HUDEP-2 (cell line): ENCODE data around the gene MRAS.

Experiments used
- DNase-seq, 76 experiments: peaks; one replicate each; lab custom pipeline; 2025; ENCODE audit not compliant: unreplicated experiment in 76 of 76; lab: John Stamatoyannopoulos, UW

The MRAS gene

DNA sequence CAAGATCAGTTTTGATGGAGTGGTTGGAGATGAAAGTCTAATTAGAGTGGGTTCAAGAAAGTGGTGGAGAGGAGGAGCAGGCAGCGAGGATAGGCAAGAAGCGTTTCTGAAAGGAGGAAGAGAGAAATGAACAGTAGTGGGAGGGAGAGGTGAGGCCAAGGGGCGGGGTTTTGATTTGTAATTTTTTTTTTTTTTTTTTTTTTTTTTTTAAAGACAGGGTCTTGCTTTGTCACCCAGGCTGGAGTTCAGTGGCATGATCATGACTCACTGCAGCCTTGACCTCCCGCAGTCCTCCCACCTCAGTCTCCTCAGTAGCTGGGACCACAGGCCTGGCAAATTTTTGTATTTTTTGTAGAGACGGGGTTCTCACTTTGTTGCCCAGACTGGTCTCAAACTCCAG is 36.6 kb downstream of the MRAS start:
- DNase-seq: no peak

DNA sequence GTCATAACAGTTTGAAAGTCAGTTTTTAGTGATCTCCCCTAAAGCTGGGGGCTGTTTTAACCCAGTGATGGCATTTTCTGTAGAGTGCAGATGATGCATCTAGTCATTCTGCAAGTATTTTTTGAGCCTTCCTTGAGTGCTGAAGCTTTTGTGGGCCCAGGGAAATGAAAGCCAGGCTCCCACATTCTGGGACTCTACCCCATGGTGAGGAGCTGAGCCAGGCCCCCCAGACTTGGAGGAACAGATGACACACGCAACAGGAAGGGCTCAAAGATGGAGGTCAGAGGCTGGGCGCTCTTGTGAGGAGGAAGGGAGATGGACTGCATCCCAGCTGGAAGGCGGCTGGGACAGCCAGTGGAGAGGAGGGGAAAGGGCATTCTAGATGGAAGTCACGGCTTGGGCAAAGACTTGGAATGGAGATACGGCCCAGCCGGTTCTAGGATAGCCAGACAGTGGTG is 40.8 kb downstream of the MRAS start:
- no peak for DNase-seq

- DNase-seq: no peak
Observed at GRCh38 chr3:138389841-138390581, 41.6 kb downstream of the MRAS start.

DNA sequence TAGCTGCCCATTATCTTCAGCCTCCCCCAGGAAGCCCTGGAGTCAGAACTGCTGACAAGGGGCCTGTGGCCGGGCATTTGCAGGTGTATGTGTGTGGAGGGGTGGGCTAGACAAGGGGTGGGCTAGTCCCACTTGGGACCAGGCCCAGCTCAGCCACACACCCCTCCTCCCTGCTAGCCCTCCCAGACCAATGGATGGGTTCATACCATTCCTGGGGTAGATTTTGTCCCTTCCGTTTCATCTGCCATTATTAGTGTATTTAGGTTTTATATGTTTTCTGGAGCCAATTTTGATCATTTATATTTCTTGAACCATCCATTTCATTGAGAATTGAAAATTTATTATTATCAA is 42.2 kb downstream of the MRAS start:
- DNase-seq: no peak

DNA sequence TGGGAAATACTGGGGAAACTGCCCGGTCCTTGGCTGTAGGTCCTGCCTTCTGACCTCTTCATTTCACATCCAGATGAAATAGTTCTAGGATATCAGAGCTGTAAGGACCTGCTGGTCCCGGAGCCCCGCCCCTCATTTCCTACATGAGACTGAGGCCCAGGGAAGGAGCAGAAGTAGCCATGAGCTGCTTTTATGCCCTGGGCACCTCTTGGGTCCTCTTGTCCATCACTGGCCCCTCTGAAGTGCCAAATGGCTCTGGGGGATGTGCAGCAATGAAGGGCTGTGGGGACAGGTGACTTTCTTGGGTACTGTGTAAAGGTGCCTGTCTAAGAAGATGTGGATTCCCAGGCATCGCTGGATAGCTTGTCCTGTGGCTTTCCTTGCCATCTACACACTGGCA is 45.8 kb downstream of the MRAS start:
- DNase-seq: no peak

- no peak for DNase-seq
Observed at GRCh38 chr3:138394686-138395085, 46.3 kb downstream of the MRAS start.

DNA sequence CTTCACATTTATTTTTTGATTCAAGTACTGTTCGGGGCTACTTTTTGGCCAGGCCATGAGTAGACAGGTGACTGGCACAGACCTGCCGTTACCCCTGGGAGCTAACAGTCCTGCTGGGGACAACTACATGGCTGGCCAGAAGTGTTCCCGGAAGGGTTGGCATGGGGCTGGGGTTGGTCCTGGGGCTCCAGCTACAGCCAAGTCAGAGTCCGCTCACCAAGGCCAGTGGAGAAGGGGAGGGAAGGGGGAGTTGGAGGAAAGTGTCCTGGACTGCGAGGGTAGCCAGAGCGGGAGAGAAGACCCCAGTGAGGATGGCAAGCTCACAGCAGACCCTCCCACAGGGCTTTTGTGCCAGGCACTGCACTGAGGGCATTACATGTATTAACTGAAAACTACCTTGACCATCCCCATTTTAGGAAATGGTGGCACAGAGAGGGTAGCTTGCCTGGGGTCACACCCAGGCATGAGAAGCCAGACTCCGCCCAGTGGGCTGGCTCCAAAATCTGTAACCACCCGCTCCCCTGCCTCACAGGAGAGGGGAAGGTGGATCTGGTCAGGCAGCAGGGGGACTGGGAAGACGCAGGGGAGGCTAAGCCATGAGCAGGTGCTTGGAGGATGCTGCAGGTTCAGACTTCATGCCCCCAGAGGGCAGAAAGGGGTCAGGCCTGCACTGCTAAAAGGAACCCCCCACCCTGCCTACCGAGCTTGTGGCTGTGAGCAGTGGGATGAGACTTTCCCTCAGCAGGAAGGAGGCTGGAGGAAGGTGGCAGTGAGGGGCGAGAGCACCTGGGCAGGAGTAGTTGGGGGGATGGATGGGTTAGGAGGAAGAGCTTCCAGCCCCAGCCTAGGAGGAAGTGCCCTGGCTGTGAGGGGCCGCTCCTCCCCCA is 47.7 kb downstream of the MRAS start:
- no peak for DNase-seq

- DNase-seq: no peak
Observed at GRCh38 chr3:138396752-138397410, 48.5 kb downstream of the MRAS start.

- DNase-seq: peak in 2 of 76 experiments; percentile 3
Observed at GRCh38 chr3:138397983-138398382, 49.6 kb downstream of the MRAS start.

DNA sequence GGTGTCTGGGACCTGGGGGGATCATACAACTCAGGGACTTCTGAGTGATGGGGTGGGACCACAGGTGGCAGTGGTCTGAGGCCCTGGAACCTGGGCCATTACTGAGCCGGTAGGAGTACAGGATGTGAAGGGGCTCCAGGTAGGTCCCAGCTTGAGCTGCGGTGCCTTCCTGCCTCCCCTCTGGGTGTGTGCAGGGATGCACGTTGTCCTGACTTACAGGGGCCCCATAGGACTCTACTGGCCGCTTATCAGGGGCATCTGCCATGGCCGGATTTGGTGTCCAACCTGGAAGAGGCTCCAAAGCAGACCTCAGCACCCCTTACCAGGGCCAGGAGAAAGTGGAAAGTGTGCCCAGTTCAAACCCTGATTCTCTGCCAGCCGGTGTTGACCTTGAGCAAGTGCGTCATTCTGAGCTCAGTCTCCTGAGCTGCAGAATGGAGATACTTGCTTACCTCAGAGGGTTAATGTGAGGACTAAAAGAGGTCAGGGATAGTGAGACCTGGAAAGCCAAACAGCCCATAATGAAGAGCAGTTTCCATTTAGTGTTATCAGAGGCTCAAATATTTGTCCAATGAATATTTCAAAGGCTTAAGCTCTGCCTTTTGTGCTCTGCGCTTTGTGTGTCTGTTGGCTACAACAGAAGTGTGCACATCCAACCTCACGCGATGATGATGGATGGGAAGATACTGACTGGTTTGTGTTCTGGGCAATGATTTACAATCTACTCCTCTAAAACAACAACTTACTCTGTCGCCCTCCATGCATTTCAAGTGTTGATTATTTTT is 50.6 kb downstream of the MRAS start:
- no peak for DNase-seq

DNA sequence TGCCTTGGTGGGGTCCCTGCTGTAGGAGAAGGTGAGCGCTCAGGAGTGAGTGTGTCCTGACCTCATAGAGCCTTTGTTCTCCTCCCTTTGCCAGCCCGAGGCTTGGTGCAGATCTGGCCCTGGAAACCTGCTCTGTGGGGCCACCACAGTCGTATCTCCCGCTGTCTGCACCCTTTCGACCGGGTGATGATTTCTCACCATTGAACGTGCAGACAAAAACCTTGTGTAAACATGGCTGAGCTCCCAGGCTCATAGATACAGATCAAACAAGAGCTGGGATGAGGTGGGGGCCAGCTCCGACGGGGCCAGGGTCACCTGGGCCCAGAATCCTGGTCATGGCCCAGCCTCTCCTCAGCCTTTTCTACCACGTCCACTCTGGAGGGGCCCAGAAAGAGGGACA is 51.4 kb downstream of the MRAS start:
- no peak for DNase-seq

- DNase-seq: no peak
Observed at GRCh38 chr3:138400651-138401070, 52.3 kb downstream of the MRAS start.

- no peak for DNase-seq
Observed at GRCh38 chr3:138401834-138402233, 53.5 kb downstream of the MRAS start.

DNA sequence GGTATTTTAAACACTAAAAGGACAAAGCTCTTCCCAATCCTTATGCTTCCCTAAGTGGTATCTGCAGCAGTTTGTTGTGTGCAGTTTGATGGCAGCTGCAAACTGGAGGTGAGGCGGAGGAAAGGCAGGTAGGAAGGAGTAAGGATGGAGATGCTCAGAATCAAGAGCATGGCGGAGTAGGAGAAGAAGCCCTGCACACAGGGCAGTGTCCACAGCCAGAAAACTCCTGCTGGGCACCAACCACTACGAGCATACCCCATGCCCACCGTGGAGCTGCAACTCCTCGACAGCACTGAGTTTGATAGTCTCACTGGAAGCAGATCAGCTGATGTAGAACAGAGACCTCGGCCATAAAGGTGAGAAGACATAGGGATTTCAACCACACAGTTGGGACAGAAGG is 55.7 kb downstream of the MRAS start:
- DNase-seq: no peak

GRCh38 chr3:138405001-138405400 is 56.6 kb downstream of the MRAS start:
- DNase-seq: no peak

- no peak for DNase-seq
Observed at GRCh38 chr3:138405486-138405885, 57.1 kb downstream of the MRAS start.

DNA sequence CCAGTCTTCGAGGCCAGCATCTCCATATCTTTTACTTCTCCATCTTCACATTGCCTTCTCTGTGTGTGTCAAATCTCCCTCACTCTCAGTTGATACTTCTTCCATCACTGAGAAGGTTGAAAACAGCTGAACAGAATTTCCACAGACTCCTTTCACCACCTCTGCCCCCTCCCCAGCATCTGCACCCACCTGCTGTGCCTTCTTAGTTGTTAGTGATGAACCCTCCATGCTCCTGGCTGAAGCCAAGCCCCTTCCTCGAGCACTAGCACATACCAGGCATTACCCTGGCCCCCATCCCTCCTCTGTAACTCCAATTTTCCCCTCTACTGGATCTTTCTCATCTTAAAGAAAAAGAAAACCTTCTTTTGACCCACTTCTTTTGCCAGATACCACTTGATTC is 58.2 kb downstream of the MRAS start:
- DNase-seq: no peak

GRCh38 chr3:138407236-138407907 is 59.0 kb downstream of the MRAS start:
- no peak for DNase-seq

DNA sequence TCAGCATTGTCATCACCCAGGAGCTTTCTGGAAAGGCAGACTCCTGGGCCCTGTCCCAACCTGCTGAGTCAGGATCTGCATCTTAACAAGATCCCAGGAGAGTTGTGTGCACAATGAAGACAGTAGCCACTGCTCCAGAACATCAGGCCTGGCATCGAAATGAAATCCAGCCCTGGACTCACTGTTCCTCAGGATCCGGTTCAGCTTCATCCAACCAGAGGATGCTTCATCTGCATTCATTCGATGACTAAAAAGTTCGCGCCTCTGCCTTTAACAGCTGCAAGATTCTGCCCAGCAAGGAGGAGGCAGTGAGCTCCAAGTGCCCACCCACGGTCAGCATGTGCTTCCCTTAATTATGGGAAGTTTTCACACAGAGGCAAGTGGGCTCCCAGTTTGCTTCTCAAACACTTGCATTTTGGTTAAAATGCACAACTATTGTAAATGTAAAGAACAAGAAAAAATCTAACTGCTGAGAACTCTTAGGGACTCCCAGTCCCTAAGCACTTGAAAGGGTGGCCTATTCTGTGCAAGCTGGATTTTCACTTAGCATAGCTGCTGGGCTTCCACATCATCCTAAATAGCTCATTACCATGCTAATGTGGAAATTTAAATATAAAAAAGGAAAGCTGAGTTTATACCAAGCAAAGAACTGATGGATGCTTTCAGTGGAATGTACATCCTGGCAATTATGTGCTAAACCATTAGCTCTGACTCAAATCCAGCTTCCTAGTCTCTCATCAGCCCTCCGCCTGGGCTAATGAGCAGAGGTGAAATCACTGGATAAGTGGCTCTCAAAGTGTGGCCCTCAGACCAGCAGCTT is 60.6 kb downstream of the MRAS start:
- DNase-seq: no peak
